ENCODE data around the gene CTXND2. TPM values are rescaled to one million over a fixed set of nuclear protein-coding genes. Genes with fewer than 3 reads are reported as not detected.

Gene CTXND2
- total and polyA plus RNA-seq, 2 of the 4 experiments (the other 2 are of a cell fraction) = not detected

DNA sequence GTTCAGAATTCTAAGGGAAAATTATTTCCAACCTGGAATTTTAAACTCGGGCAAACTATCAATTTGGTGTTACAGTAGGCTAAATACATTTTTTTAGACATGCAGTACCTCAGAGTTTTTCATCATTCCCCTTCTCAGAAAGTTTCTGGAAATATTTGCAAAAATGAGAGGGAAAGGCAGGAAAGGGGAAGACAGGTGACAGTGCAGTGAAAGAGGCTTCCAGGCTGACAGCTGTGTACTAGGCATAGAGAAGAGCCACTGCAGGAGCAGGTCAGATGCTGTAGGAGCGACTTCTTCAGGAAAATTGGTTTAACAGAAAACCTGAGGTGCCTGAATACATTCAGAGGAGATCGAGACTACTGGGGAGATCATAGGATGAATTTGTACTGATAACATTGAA lies 67.8 kb downstream of the CTXND2 start:
- Histone ChIP-seq H3K14ac (replicated peaks; ENCODE audit: low read depth, low read length) (no peak overlapping the region), H4K20me1 (ENCODE audit: insufficient read depth, low read length) (no peaks in the 10 kb centered on the region), H3K56ac (ENCODE audit: extremely low read depth, insufficient read depth, low read length) (no peak overlapping the region), H2AFZ (replicated peaks; ENCODE audit: low read length, poor library complexity) (no peak overlapping the region), H3K27ac (ENCODE audit: insufficient read depth, low read length) (no peak overlapping the region), H3K4me1 (ENCODE audit: control insufficient read depth, insufficient read depth, low read length) (no peaks in the 10 kb centered on the region), H4K91ac (ENCODE audit: insufficient read depth, low read depth, low read length) (no peak overlapping the region), H3K4me2 (ENCODE audit: low read depth, low read length) (no peak overlapping the region), H2BK15ac (ENCODE audit: low read depth, low read length) (no peak overlapping the region), H3K9me1 (ENCODE audit: insufficient read depth, low read length) (no peaks in the 10 kb centered on the region), H3K4me3 (ENCODE audit: insufficient read depth, low read depth, low read length) (no peak overlapping the region), H2BK20ac (ENCODE audit: low read depth, low read length) (no peak overlapping the region), H3K9ac (ENCODE audit: low read depth, low read length) (no peak overlapping the region), H4K5ac (ENCODE audit: low read depth, low read length) (no peak overlapping the region), H3K36me3 (ENCODE audit: control insufficient read depth, insufficient read depth, low read length) (peaks cover 48% of the 10 kb centered on the region), H3K4ac (ENCODE audit: low read depth, low read length) (no peak overlapping the region), H3K9me3 (ENCODE audit: control insufficient read depth, insufficient read depth, low read length) (no peaks in the 10 kb centered on the region), H2BK5ac (ENCODE audit: low read depth, low read length, poor library complexity, severe bottlenecking) (no peak overlapping the region), H4K8ac (ENCODE audit: low read depth in 2 of 2, low read length in 2 of 2) (no peak overlapping the region), H2AK9ac (replicated peaks; ENCODE audit: low read depth, low read length, poor library complexity) (no peak overlapping the region), H2AK5ac (ENCODE audit: low read depth, low read length) (no peak overlapping the region), H3K18ac (ENCODE audit: low read depth, low read length) (no peak overlapping the region), H3K79me1 (ENCODE audit: low read depth in 1 of 2, low read length in 2 of 2) (no peaks in the 10 kb centered on the region; a peak in 1 of 4 replicates), H3K23ac (ENCODE audit: low read depth, low read length) (no peak overlapping the region), H2BK120ac (ENCODE audit: low read depth, low read length) (no peak overlapping the region), H3K27me3 (ENCODE audit: control insufficient read depth, insufficient read depth, low read length) (no peaks in the 10 kb centered on the region)
- dilution Hi-C loops (cut with HindIII; ENCODE audit: low sequenced_read_pairs, unreplicated experiment) = no loop called here
- intact Hi-C loops (cut with micrococcal nuclease) = no loop called here
- DNase-seq = no peak
- no TSS peak for BruUV-seq (replicated peaks)
- no CpG with 5 or more reads among the region's 3 CpGs for whole genome bisulfite sequencing, 2 experiments (ENCODE audit: extremely low coverage in 2 of 2, insufficient read length in 1 of 2)
- CTCF ChIA-PET = interaction anchor here (0.7 kb wide), 1 partner anchor 15 kb away, joined by 3 read pairs; no protein-coding TSS in a partner anchor
- POLR2A ChIA-PET (ENCODE audit: unreplicated experiment) = no interaction called here
- in situ Hi-C loops (cut with MboI; ENCODE audit: low sequenced_read_pairs) = no loop called here
- TF ChIP-seq, protein P1, sequence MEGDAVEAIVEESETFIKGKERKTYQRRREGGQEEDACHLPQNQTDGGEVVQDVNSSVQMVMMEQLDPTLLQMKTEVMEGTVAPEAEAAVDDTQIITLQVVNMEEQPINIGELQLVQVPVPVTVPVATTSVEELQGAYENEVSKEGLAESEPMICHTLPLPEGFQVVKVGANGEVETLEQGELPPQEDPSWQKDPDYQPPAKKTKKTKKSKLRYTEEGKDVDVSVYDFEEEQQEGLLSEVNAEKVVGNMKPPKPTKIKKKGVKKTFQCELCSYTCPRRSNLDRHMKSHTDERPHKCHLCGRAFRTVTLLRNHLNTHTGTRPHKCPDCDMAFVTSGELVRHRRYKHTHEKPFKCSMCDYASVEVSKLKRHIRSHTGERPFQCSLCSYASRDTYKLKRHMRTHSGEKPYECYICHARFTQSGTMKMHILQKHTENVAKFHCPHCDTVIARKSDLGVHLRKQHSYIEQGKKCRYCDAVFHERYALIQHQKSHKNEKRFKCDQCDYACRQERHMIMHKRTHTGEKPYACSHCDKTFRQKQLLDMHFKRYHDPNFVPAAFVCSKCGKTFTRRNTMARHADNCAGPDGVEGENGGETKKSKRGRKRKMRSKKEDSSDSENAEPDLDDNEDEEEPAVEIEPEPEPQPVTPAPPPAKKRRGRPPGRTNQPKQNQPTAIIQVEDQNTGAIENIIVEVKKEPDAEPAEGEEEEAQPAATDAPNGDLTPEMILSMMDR (conservative IDR thresholded peaks at IDR 0.05; ENCODE audit: low read depth, low read length) = no peak
- TF ChIP-seq FOS (IDR thresholded peaks at IDR 0.05; ENCODE audit: low read depth, low read length) = no peak
- no peak for ATAC-seq (ENCODE audit: low read depth)
